ENCODE measurements around the gene GHRL.
"Not testable (repeated sequence)": the region's sequence is repeated elsewhere in the genome, so short reads cannot be mapped to it uniquely, and the experiment has no call there.

The GHRL gene

GRCh38 chr3:10322352-10322710 is 29.6 kb upstream of the GHRL start:
- DNase-seq: no peak

GRCh38 chr3:10321630-10322351 is 29.0 kb upstream of the GHRL start:
- no peak for DNase-seq

- DNase-seq: no peak
These were observed 27.6 kb upstream of the GHRL start for GRCh38 chr3:10320320-10320677.

- DNase-seq: no peak
These were observed 27.1 kb upstream of the GHRL start for GRCh38 chr3:10319804-10320203.

GRCh38 chr3:10319251-10319650 is 26.5 kb upstream of the GHRL start:
- no peak for DNase-seq

- no peak for DNase-seq
These were observed 25.2 kb upstream of the GHRL start for GRCh38 chr3:10317961-10318350.

GRCh38 chr3:10317311-10317960 is 24.7 kb upstream of the GHRL start:
- no peak for DNase-seq

GRCh38 chr3:10315771-10316344 is 23.1 kb upstream of the GHRL start:
- no peak for DNase-seq

- DNase-seq: no peak
These were observed 22.4 kb upstream of the GHRL start for GRCh38 chr3:10315101-10315500.

- DNase-seq: no peak
These were observed 20.1 kb upstream of the GHRL start for GRCh38 chr3:10312861-10313260.

- DNase-seq: no peak
These were observed 19.6 kb upstream of the GHRL start for GRCh38 chr3:10312391-10312790.

- no peak for DNase-seq
These were observed 19.0 kb upstream of the GHRL start for GRCh38 chr3:10311710-10312109.

- no peak for DNase-seq
These were observed 17.8 kb upstream of the GHRL start for GRCh38 chr3:10310578-10310977.

GRCh38 chr3:10309736-10310135 is 17.0 kb upstream of the GHRL start:
- DNase-seq: no peak

- no peak for DNase-seq
These were observed 15.9 kb upstream of the GHRL start for GRCh38 chr3:10308678-10309077.

GRCh38 chr3:10306156-10306555 is 13.4 kb upstream of the GHRL start:
- DNase-seq: no peak

- no peak for DNase-seq
These were observed 12.7 kb upstream of the GHRL start for GRCh38 chr3:10305331-10305902.

GRCh38 chr3:10304905-10305304 is 12.2 kb upstream of the GHRL start:
- DNase-seq: no peak

GRCh38 chr3:10303785-10304184 is 11.0 kb upstream of the GHRL start:
- DNase-seq: no peak

GRCh38 chr3:10303105-10303504 is 10.4 kb upstream of the GHRL start:
- DNase-seq: no peak

GRCh38 chr3:10300087-10300486 is 7.3 kb upstream of the GHRL start:
- DNase-seq: no peak

- no peak for DNase-seq
These were observed 6.9 kb upstream of the GHRL start for GRCh38 chr3:10299679-10300078.

- no peak for DNase-seq
These were observed 6.4 kb upstream of the GHRL start for GRCh38 chr3:10299175-10299574.

- DNase-seq: not testable (repeated sequence)
These were observed 5.3 kb upstream of the GHRL start for GRCh38 chr3:10298064-10298463.

Data from GOT3 (cell line).